Upper lobe of left lung (tissue), 6 donors: ENCODE results near the gene CD44. TPM values are rescaled to one million over a fixed set of nuclear protein-coding genes. Genes with fewer than 3 reads are reported as not detected.

Experiments used
- ATAC-seq, 2 donors: fragments of 200-7000 bp; cut with Tn5 transposase; one replicate each; pipeline ENCODE4 v1.9.1; 2022; ENCODE audit warnings: mild to moderate bottlenecking in 2 of 2, moderate library complexity in 2 of 2; ENCODE audit not compliant: low FRiP score in 2 of 2
- DNase-seq, 2 donors: peaks; one replicate each; pipeline ENCODE4 v3.0.0-alpha.2; 2019 to 2020
- H3K27ac ChIP-seq, 4 donors: fragments of 200-600 bp; sonication (generic); one replicate each; pipeline ENCODE4 v1.5.1; 2016 to 2019
- H3K27me3 ChIP-seq, 4 donors: fragments of 200-600 bp; sonication (generic); one replicate each; pipeline ENCODE4 v1.5.1; 2017 to 2019
- H3K36me3 ChIP-seq, 4 donors: fragments of 200-600 bp; sonication (generic); one replicate each; pipeline ENCODE4 v1.5.1; 2016 to 2019
- H3K4me1 ChIP-seq, 4 donors: fragments of 200-600 bp; sonication (generic); one replicate each; pipeline ENCODE4 v1.5.1; 2018 to 2019
- H3K4me3 ChIP-seq, 4 donors: fragments of 200-600 bp; sonication (generic); one replicate each; pipeline ENCODE4 v1.5.1; 2017 to 2019; ENCODE audit warnings: mild to moderate bottlenecking in 2 of 4, moderate library complexity in 1 of 4
- H3K9me3 ChIP-seq, 4 donors: fragments of 200-600 bp; sonication (generic); one replicate each; pipeline ENCODE4 v1.5.1; 2018 to 2019
- EP300 ChIP-seq, 4 donors: sonication (generic); formaldehyde crosslinking; IDR thresholded peaks; one replicate each; pipeline ENCODE4 v1.5.1; 2017; ENCODE audit warnings: antibody characterized with exemption in 4 of 4, control low read depth in 2 of 4
- POLR2A ChIP-seq, 4 donors: fragments of 450-650 bp; IDR thresholded peaks; one replicate each; pipeline ENCODE4 v1.5.1; 2016 to 2017; ENCODE audit warnings: antibody characterized with exemption in 4 of 4, mild to moderate bottlenecking in 2 of 4
- POLR2AphosphoS5 ChIP-seq, 2 donors: sonication (generic); formaldehyde crosslinking; IDR thresholded peaks; one replicate each; pipeline ENCODE4 v1.5.1; 2017; ENCODE audit warnings: antibody characterized with exemption in 2 of 2
- WGBS, 2 donors: methylation state at CpG; one replicate each; pipeline ENCODE4 v1.1.5; 2017 to 2018; 5-methylcytosine and 5-hydroxymethylcytosine counted together
- total RNA-seq, 6 donors: library from RNA; depleted of rRNA in 4 of 6; stranded (reverse); fragments of >200 nt in 4 of 6; gene quantifications; one replicate each; pipeline versions ENCODE4 v1.1.0 to v1.2.1, GENCODE V29; 2016 to 2021
- TF ChIP-seq, protein P1 (sequence below), 6 experiments: fragments of 450-650 bp in 4 of 6; fragments of 200-600 bp in 2 of 6; sonication (generic) in 2 of 6; IDR thresholded peaks; one replicate each; pipeline ENCODE4 v1.5.1; 2016 to 2019; ENCODE audit warnings: antibody characterized with exemption in 6 of 6
- donor health status: DM: no; HTN: no; CAD: no; lungs with moderate emphysema.
- donor health status: DM: no; HTN: yes; CAD: no; lungs with severe emphysema.

CD44 gene
- total RNA-seq, 6 donors from 2014 or later = 454 to 696 (median 551) TPM

DNA sequence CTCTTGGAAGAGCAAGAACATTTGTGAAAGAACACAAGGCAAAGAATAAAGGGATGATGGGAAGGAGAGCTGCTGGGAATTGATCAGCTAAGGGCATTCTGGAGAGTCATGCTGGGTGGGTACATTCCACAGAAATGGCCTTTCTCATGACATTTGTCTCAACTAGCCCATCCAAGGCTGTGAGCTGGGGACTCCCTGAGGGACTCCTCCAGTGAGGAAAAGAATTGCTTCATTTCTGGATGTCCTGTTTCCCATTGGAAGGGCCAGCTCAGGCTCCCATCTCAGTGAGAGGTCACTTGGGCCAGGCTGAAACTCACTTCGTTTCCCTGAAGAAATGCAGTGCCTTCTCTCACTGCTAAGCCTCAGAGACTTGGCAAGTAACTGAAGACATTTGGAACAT, 106.8 kb downstream of the CD44 start:
- TF ChIP-seq EP300 (IDR thresholded peaks at IDR 0.05) (no peak), POLR2A (IDR thresholded peaks at IDR 0.05) (no peak), POLR2AphosphoS5 (IDR thresholded peaks at IDR 0.05) (no peak)
- TF ChIP-seq, protein P1, sequence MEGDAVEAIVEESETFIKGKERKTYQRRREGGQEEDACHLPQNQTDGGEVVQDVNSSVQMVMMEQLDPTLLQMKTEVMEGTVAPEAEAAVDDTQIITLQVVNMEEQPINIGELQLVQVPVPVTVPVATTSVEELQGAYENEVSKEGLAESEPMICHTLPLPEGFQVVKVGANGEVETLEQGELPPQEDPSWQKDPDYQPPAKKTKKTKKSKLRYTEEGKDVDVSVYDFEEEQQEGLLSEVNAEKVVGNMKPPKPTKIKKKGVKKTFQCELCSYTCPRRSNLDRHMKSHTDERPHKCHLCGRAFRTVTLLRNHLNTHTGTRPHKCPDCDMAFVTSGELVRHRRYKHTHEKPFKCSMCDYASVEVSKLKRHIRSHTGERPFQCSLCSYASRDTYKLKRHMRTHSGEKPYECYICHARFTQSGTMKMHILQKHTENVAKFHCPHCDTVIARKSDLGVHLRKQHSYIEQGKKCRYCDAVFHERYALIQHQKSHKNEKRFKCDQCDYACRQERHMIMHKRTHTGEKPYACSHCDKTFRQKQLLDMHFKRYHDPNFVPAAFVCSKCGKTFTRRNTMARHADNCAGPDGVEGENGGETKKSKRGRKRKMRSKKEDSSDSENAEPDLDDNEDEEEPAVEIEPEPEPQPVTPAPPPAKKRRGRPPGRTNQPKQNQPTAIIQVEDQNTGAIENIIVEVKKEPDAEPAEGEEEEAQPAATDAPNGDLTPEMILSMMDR (IDR thresholded peaks at IDR 0.05) = no peak
- Histone ChIP-seq H3K9me3 (no peaks in the 10 kb centered on the region), H3K27me3 (no peaks in the 10 kb centered on the region), H3K4me3 (no peak overlapping the region), H3K27ac (no peak overlapping the region), H3K4me1 (no peaks in the 10 kb centered on the region), H3K36me3 (no peaks in the 10 kb centered on the region)
- no peak for DNase-seq
- no peak for ATAC-seq
- 50 to 83% methylated on average over 1 of the region's 1 CpG for WGBS, 2 donors

DNA sequence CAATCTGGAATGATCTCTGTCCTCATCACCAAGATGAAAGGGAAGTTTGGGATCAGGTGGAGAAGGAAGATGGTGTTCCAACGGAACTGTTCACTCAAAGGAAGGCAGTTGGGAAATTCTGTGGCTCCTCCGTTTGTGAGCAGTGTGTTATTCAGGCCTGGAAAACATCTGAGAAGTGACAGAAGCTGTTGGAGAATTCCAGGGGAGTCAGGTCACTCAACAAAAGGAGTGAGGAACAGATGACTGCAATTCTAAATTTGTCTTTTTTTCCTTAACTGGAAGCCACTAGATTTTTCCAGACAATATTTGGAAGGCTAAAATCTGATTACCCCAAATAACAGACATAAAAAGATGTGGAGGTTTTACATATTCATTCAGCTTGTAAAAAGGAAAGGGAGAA, 107.8 kb downstream of the CD44 start:
- DNase-seq (no peak), ATAC-seq (peak in 1 of 2 donors; percentile 70)
- H3K36me3 ChIP-seq = no peaks in the 10 kb centered on the region
- peak overlapping the region in 3 of 4 donors; percentile 12 to 42 (median 25) for H3K27ac ChIP-seq
- H3K9me3 ChIP-seq = no peaks in the 10 kb centered on the region
- 47 to 60% methylated on average over 2 of the region's 2 CpGs for WGBS, 2 donors
- H3K27me3 ChIP-seq = no peaks in the 10 kb centered on the region
- H3K4me1 ChIP-seq = no peaks in the 10 kb centered on the region
- TF ChIP-seq POLR2A (IDR thresholded peaks at IDR 0.05) (no peak), EP300 (IDR thresholded peaks at IDR 0.05) (no peak), POLR2AphosphoS5 (IDR thresholded peaks at IDR 0.05) (no peak)
- TF ChIP-seq, protein P1 (IDR thresholded peaks at IDR 0.05) = no peak
- no peak overlapping the region for H3K4me3 ChIP-seq

DNA sequence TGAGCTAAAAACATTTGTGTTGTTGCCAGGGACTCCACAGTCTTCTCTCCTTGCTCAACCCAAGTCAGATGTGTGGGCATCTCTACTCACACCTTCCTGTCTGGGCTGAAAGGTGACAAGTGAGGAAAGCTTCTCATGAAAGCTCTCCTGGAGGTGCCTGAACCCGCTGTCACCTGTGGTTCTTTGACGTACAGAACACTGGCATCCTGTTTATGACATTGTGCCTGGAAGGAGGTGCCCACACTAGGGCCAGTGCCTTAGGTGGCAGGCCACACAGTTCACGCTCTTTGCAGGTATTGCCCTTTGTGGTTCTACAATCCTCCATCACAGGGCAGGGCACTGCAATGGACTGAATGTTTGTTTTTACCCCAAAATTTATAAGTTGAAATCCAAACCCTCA, 108.5 kb downstream of the CD44 start:
- ATAC-seq (peak; percentile 12 to 23), DNase-seq (peak in 1 of 2 donors; percentile 30)
- Histone ChIP-seq H3K9me3 (no peaks in the 10 kb centered on the region), H3K4me3 (no peak overlapping the region), H3K4me1 (no peaks in the 10 kb centered on the region), H3K27me3 (no peaks in the 10 kb centered on the region), H3K36me3 (no peaks in the 10 kb centered on the region), H3K27ac (peak overlapping the region in 3 of 4 donors; percentile 25 to 42 (median 41))
- TF ChIP-seq, protein P1 (IDR thresholded peaks at IDR 0.05) = no peak
- TF ChIP-seq EP300 (IDR thresholded peaks at IDR 0.05) (peak in 1 of 4 donors; percentile 9), POLR2A (IDR thresholded peaks at IDR 0.05) (peak in 1 of 4 donors; percentile 14), POLR2AphosphoS5 (IDR thresholded peaks at IDR 0.05) (peak in 1 of 2 donors; percentile 36)
- 82 to 100% methylated on average over 3 of the region's 3 CpGs for WGBS, 2 donors

DNA sequence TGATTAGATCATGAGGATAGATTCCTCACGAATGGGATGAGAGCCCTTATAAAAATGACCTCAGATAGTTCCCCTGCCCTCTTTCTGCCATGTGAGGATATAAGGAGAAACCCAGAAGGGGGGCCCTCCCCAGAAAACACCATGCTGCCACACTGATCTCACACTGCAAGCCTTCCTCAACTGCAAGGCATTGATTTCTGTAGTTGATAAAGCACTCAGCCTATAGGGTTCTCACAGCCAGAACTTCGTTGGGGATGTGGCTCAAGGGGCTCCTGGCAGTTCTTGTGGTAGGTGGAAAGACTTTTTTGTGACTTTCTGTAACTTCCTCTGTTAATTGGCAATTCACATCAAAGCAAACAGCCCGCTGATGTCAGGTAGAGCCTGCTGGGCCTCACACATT, 108.9 kb downstream of the CD44 start:
- H3K9me3 ChIP-seq = no peaks in the 10 kb centered on the region
- H3K27me3 ChIP-seq = no peaks in the 10 kb centered on the region
- 81 to 89% methylated on average over 3 of the region's 3 CpGs for WGBS, 2 donors
- TF ChIP-seq POLR2A (IDR thresholded peaks at IDR 0.05) (no peak), POLR2AphosphoS5 (IDR thresholded peaks at IDR 0.05) (no peak), EP300 (IDR thresholded peaks at IDR 0.05) (no peak)
- TF ChIP-seq, protein P1 (IDR thresholded peaks at IDR 0.05) = no peak
- DNase-seq = no peak
- no peak overlapping the region for H3K4me3 ChIP-seq
- no peaks in the 10 kb centered on the region for H3K36me3 ChIP-seq
- ATAC-seq = no peak
- H3K4me1 ChIP-seq = no peaks in the 10 kb centered on the region
- peak overlapping the region in 2 of 4 donors; percentile 41 to 42 for H3K27ac ChIP-seq
